Tibial nerve (tissue), 4 donors: ENCODE measurements around the gene DAB1.

ENCODE experiments used
- CTCF ChIP-seq, 5 experiments: fragments of 200-600 bp in 3 of 5; fragments of 450-650 bp in 2 of 5; sonication (generic) in 3 of 5; IDR thresholded peaks; one replicate each; pipeline ENCODE4 v1.5.1; 2016 to 2019; ENCODE audit warnings: antibody characterized with exemption in 5 of 5, mild to moderate bottlenecking in 3 of 5, moderate library complexity in 2 of 5
- EP300 ChIP-seq, 2 donors: sonication (generic); formaldehyde crosslinking; IDR thresholded peaks; one replicate each; pipeline ENCODE4 v1.6.1; 2017; ENCODE audit warnings: antibody characterized with exemption in 2 of 2, mild to moderate bottlenecking in 1 of 2
- POLR2A ChIP-seq, 2 donors: fragments of 450-650 bp; IDR thresholded peaks; one replicate each; pipeline ENCODE4 v1.6.1; 2017; ENCODE audit warnings: antibody characterized with exemption in 2 of 2, mild to moderate bottlenecking in 2 of 2, moderate library complexity in 2 of 2

GRCh38 chr1:57423656-57424211, at the start of gene DAB1:
- no peak for TF ChIP-seq EP300 (IDR thresholded peaks at IDR 0.05)
- TF ChIP-seq POLR2A (IDR thresholded peaks at IDR 0.05) = no peak
- TF ChIP-seq CTCF (IDR thresholded peaks at IDR 0.05) = no peak
